RWPE2 (cell line): ENCODE data around the gene SLC8B1.

ENCODE experiments used
- ATAC-seq: fragments of 200-7000 bp; cut with Tn5 transposase; 3 replicates; pipeline ENCODE4 v1.9.1; 2021; ENCODE audit warnings: low read depth
- DNase-seq: peaks from one replicate; pipeline ENCODE4 v3.0.0-alpha.2; 2020; ENCODE audit warnings: low spot score
- H3K27ac ChIP-seq: fragments of 450-650 bp; 2 replicates; pipeline ENCODE4 v1.5.1; 2017; ENCODE audit warnings: mild to moderate bottlenecking; ENCODE audit not compliant: poor library complexity, severe bottlenecking
- H3K27me3 ChIP-seq: fragments of 250-450 bp; sonication (Bioruptor Pico); 2 replicates; pipeline ENCODE4 v1.5.1; 2021; ENCODE audit warnings: mild to moderate bottlenecking, moderate library complexity; ENCODE audit not compliant: insufficient read depth, poor library complexity, severe bottlenecking
- H3K36me3 ChIP-seq: fragments of 250-450 bp; sonication (Bioruptor Pico); 2 replicates; pipeline ENCODE4 v1.5.1; 2020; ENCODE audit warnings: low read depth, mild to moderate bottlenecking, moderate library complexity
- H3K4me1 ChIP-seq: fragments of 250-450 bp; sonication (Bioruptor Pico); 2 replicates; pipeline ENCODE4 v1.5.1; 2021; ENCODE audit warnings: mild to moderate bottlenecking, moderate library complexity; ENCODE audit not compliant: insufficient read depth, poor library complexity, severe bottlenecking
- H3K4me3 ChIP-seq: fragments of 250-450 bp; sonication (Bioruptor Pico); 2 replicates; pipeline ENCODE4 v1.5.1; 2021; ENCODE audit warnings: mild to moderate bottlenecking, moderate library complexity; ENCODE audit not compliant: severe bottlenecking
- H3K9me3 ChIP-seq: fragments of 250-450 bp; sonication (Bioruptor Pico); 2 replicates; pipeline ENCODE4 v1.5.1; 2021; ENCODE audit warnings: mild to moderate bottlenecking, moderate library complexity; ENCODE audit not compliant: severe bottlenecking
- CTCF ChIP-seq: fragments of 450-650 bp; IDR thresholded peaks from one replicate; pipeline ENCODE4 v1.5.1; 2017; ENCODE audit warnings: mild to moderate bottlenecking, moderate library complexity; ENCODE audit not compliant: poor library complexity, severe bottlenecking

The SLC8B1 gene

DNA sequence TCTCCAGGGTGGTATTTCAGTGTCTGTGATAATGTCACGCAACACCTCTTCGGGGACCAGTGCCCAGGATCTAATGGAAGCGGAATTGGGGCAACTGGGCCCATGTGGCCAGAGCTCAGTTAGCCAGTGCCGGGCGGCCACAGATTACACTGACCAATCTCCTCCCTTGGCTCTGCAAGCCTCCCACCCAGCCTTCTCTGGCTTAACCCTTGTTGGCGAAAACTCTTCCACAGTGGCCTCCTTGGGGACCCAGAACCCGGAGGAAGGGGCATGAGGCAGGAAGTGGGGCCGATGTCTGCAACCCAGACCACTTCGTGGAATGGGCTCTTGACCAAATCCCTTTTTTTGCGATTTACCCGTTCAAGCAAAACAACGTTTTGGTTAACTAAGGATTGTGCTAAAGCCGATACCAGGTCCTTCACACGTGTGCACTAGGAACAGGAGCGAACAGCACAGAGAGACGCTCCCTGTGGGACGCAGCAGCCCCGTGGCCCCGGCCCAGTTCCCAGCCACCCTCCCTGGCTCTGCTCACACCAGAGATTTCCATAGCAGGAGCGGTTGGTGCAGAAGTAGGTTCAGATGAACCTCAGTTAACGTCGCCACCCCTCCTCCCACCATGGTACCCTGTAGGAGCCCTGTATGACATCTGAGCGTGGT is 38.2 kb downstream of the SLC8B1 start:
- H3K9me3 ChIP-seq: no peaks in the 10 kb centered on the region
- no peak overlapping the region for H3K27ac ChIP-seq
- ATAC-seq (no peak), DNase-seq (no peak)
- no peak overlapping the region for H3K4me3 ChIP-seq
- H3K27me3 ChIP-seq: no peaks in the 10 kb centered on the region
- TF ChIP-seq CTCF: no peak
- H3K36me3 ChIP-seq: peaks cover 42% of the 10 kb centered on the region
- peaks cover 13% of the 10 kb centered on the region for H3K4me1 ChIP-seq

DNA sequence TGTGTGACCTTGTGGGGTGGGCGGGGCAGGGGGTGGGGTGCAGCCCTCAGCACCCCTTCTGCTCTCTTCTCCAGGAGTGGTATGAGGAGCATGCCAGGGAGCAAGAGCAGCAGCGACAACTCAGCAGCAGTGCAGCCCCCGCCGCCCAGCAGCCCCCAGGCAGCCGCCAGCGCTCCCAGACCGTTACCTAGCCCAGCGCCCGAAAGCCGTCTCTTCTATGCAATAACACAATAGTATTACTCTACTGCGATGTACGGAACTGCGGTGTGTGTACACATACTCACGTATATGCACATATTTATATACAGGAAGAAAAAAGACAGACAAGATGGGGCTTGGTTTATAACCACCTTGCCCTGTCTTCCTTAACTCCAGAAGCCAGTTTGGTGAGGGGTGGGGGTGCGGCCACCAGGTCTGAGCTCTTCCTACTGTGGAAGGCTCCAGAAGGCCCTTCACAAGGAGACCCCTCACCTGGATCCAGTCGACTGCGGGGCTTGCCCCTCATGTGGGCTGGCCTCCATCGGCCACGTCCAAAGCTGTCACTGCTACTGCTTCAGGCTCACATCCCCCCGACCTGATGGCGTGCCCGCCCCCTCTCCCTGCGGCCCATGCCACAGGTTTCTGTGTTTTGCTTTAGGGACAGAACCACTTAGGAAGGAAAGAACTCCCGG is 38.9 kb downstream of the SLC8B1 start:
- Histone ChIP-seq H3K27me3 (no peaks in the 10 kb centered on the region), H3K4me1 (peaks cover 13% of the 10 kb centered on the region), H3K9me3 (no peaks in the 10 kb centered on the region), H3K4me3 (no peak overlapping the region), H3K27ac (no peak overlapping the region), H3K36me3 (peaks cover 49% of the 10 kb centered on the region)
- TF ChIP-seq CTCF: no peak
- ATAC-seq: no peak
- DNase-seq: no peak

DNA sequence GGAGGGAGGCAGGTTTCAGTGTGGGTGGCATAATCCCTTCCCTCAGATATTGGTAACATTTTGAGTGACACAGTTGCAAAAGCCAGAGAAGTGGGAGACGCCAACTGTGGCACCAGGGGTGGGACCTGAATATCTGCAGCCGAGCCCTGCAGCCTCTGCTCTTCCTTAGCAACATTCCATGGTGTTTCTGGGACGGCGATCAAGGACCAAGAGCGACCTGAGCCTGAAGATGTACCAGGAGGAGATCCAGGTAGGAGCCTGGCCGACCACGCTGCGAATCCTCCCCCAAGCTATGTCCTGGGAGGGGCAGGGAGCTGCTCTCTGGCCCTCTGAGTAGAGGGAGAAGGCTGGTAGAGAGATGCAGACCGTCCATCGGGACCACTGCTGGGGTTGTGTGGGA is 41.8 kb downstream of the SLC8B1 start:
- DNase-seq: no peak
- Histone ChIP-seq H3K27me3 (no peaks in the 10 kb centered on the region), H3K27ac (no peak overlapping the region), H3K36me3 (peaks cover 61% of the 10 kb centered on the region), H3K4me3 (no peak overlapping the region), H3K4me1 (no peaks in the 10 kb centered on the region), H3K9me3 (no peaks in the 10 kb centered on the region)
- no peak for TF ChIP-seq CTCF
- no peak for ATAC-seq

DNA sequence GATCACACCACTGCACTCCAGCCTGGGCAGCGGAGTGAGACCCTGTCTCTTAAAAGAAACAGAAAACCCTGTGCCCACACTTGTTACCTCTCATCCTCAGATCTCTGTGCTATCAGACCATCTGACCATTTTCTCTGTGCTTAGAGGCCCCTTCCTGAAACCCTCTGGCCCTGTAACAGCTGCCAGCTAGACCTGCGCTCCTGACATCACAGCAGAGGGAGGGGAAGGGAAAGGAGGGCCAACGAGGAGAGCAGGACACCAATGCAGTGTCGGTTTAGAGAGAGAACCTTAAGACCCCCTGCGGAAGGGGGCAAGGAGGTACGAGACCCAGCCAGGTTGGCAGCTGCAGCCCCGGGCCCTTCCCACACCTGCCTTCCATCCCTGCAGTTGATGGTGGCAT is 42.4 kb downstream of the SLC8B1 start:
- peaks cover 66% of the 10 kb centered on the region for H3K36me3 ChIP-seq

More for the DNA sequence above, 42.4 kb downstream of the SLC8B1 start:
- H3K4me3 ChIP-seq: no peak overlapping the region
- H3K4me1 ChIP-seq: no peaks in the 10 kb centered on the region
- ATAC-seq (no peak), DNase-seq (no peak)
- H3K9me3 ChIP-seq: no peaks in the 10 kb centered on the region
- no peak for TF ChIP-seq CTCF
- H3K27ac ChIP-seq: no peak overlapping the region
- no peaks in the 10 kb centered on the region for H3K27me3 ChIP-seq
